Measurements from ENCODE around the gene GMPPA. TPM values are rescaled to one million over a fixed set of nuclear protein-coding genes. Genes with fewer than 3 reads are reported as not detected.

GMPPA gene
- total and polyA plus RNA-seq, 9 of the 15 experiments (the other 6 are each of a cell fraction or from before 2014, with no cell fraction given): 7.0 to 101 (median 66.7) TPM

- TF ChIP-seq GABPB1 (CRISPR knock-in tag; IDR thresholded peaks at IDR 0.05): no peak
- TF ChIP-seq ATF1 (CRISPR knock-in tag; IDR thresholded peaks at IDR 0.05): no peak
- no peak for TF ChIP-seq ATF1 (tag; IDR thresholded peaks at IDR 0.05)
- TF ChIP-seq ZBTB49 (CRISPR knock-in tag; IDR thresholded peaks at IDR 0.05; ENCODE audit: borderline replicate concordance): no peak
- TF ChIP-seq ZNF76 (CRISPR knock-in tag; IDR thresholded peaks at IDR 0.05; ENCODE audit: borderline replicate concordance): no peak
- no peak for TF ChIP-seq SNRNP70 (optimal IDR thresholded peaks at IDR 0.05; ENCODE audit: low read depth, low read length)
- TF ChIP-seq RBM25 (IDR thresholded peaks at IDR 0.05; ENCODE audit: low read depth, low read length, severe bottlenecking): peak; percentile 4
- TF ChIP-seq ZBTB8A (IDR thresholded peaks at IDR 0.05; ENCODE audit: partially characterized antibody): no peak
- TF ChIP-seq GATA2 (CRISPR knock-in tag; IDR thresholded peaks at IDR 0.05): no peak
- no peak for TF ChIP-seq ZNF436 (CRISPR knock-in tag; IDR thresholded peaks at IDR 0.05)
- TF ChIP-seq ZNF695 (CRISPR knock-in tag; IDR thresholded peaks at IDR 0.05): no peak
- TF ChIP-seq TAF15 (IDR thresholded peaks at IDR 0.05; ENCODE audit: low read depth, low read length): no peak
- TF ChIP-seq HDAC1 (IDR thresholded peaks at IDR 0.05): no peak
- TF ChIP-seq ZNF274 (IDR thresholded peaks at IDR 0.05; ENCODE audit: borderline replicate concordance, low read depth, low read length): no peak
- no peak for TF ChIP-seq C11orf30 (IDR thresholded peaks at IDR 0.05; ENCODE audit: low read depth)
- no peak for TF ChIP-seq HNRNPUL1 (IDR thresholded peaks at IDR 0.05; ENCODE audit: low read length)
- no peak for TF ChIP-seq SLC30A9 (CRISPR knock-in tag; IDR thresholded peaks at IDR 0.05)
- TF ChIP-seq PHTF2 (CRISPR knock-in tag; IDR thresholded peaks at IDR 0.05): no peak
- TF ChIP-seq ZFP36 (IDR thresholded peaks at IDR 0.05; ENCODE audit: low read depth, low read length, partially characterized antibody): no peak
- no peak for TF ChIP-seq STAT6 (CRISPR knock-in tag; IDR thresholded peaks at IDR 0.05)
- TF ChIP-seq HOMEZ (CRISPR knock-in tag; IDR thresholded peaks at IDR 0.05): no peak
- TF ChIP-seq KAT7 (CRISPR knock-in tag; IDR thresholded peaks at IDR 0.05; ENCODE audit: borderline replicate concordance): no peak
These were observed 1.0 kb upstream of the GMPPA start (continued) for GRCh38 chr2:219497495-219498279.

Measured in K562 (cell line).